IMR-90 (cell line): ENCODE measurements around the gene FAM234B. TPM values are rescaled to one million over a fixed set of nuclear protein-coding genes. Genes with fewer than 3 reads are reported as not detected.
A peak's percentile ranks its signal among the peaks of the same experiment; 100 is the strongest.

Experiments used
- ATAC-seq: fragments of 200-7000 bp; cut with Tn5 transposase; 2 replicates; pipeline ENCODE4 v1.9.1; 2020; ENCODE audit warnings: low read depth, mild to moderate bottlenecking, moderate library complexity
- BruUV-seq: library from RNA; stranded (reverse); fragments of 400-500 nt; replicated peaks from 2 replicates; lab custom pipeline; 2021; lab: Mats Ljungman, UMichigan
- CTCF ChIA-PET: fragments of 300-600 bp; formaldehyde crosslinking; extraction: SDS; loops from one replicate; lab custom pipeline; 2021; ENCODE audit warnings: antibody characterized with exemption; lab: Yijun Ruan, JAX
- POLR2A ChIA-PET: fragments of 300-600 bp; sonication (Branson Sonifier 250); formaldehyde crosslinking; loops from one replicate; lab custom pipeline; 2022; ENCODE audit warnings: antibody characterized with exemption; ENCODE audit not compliant: unreplicated experiment; lab: Charles Lee
- DNase-seq: peaks from one replicate; pipeline ENCODE4 v3.0.0; 2013
- H2AFZ ChIP-seq: replicated peaks from 2 replicates; pipeline ENCODE3; 2013; ENCODE audit warnings: low read length, mild to moderate bottlenecking; ENCODE audit not compliant: poor library complexity
- H2AK5ac ChIP-seq: 2 replicates; pipeline ENCODE4 v1.6.1; 2013; ENCODE audit warnings: low read depth, low read length, inconsistent platforms
- H2AK9ac ChIP-seq: replicated peaks from 2 replicates; pipeline ENCODE3; 2013; ENCODE audit warnings: mild to moderate bottlenecking, low read depth, low read length, moderate library complexity; ENCODE audit not compliant: poor library complexity
- H2BK120ac ChIP-seq: 2 replicates; pipeline ENCODE4 v1.6.1; 2013; ENCODE audit warnings: low read depth, low read length, inconsistent platforms
- H2BK15ac ChIP-seq: 3 replicates; pipeline ENCODE4 v1.6.1; 2013; ENCODE audit warnings: low read depth, low read length, inconsistent platforms
- H2BK20ac ChIP-seq: 2 replicates; pipeline ENCODE4 v1.6.1; 2013; ENCODE audit warnings: low read depth, mild to moderate bottlenecking, inconsistent platforms, low read length, moderate library complexity
- H2BK5ac ChIP-seq: 2 replicates; pipeline ENCODE4 v1.6.1; 2013; ENCODE audit warnings: mild to moderate bottlenecking, low read depth, low read length, inconsistent platforms; ENCODE audit not compliant: poor library complexity, severe bottlenecking
- H3K14ac ChIP-seq: replicated peaks from 2 replicates; pipeline ENCODE4 v1.6.1; 2013; ENCODE audit warnings: low read depth, low read length, inconsistent platforms
- H3K18ac ChIP-seq: 2 replicates; pipeline ENCODE4 v1.6.1; 2013; ENCODE audit warnings: low read depth, low read length, control low read depth
- H3K23ac ChIP-seq: 2 replicates; pipeline ENCODE4 v1.6.1; 2013; ENCODE audit warnings: low read depth, low read length, inconsistent platforms
- H3K27ac ChIP-seq: 2 replicates; pipeline ENCODE4 v1.5.1; 2013; ENCODE audit warnings: mild to moderate bottlenecking, control low read depth, low read length; ENCODE audit not compliant: insufficient read depth
- H3K27me3 ChIP-seq: 2 replicates; pipeline ENCODE4 v1.6.1; 2013; ENCODE audit warnings: low read length; ENCODE audit not compliant: control insufficient read depth, insufficient read depth
- H3K36me3 ChIP-seq: 2 replicates; pipeline ENCODE4 v1.6.1; 2013; ENCODE audit warnings: low read length, mixed read lengths; ENCODE audit not compliant: control insufficient read depth, insufficient read depth
- H3K4ac ChIP-seq: 2 replicates; pipeline ENCODE4 v1.6.1; 2013; ENCODE audit warnings: low read depth, low read length, inconsistent platforms
- H3K4me1 ChIP-seq: 2 replicates; pipeline ENCODE4 v1.6.1; 2013; ENCODE audit warnings: low read length, mixed read lengths; ENCODE audit not compliant: control insufficient read depth, insufficient read depth
- H3K4me2 ChIP-seq: 2 replicates; pipeline ENCODE4 v1.6.1; 2013; ENCODE audit warnings: low read depth, mild to moderate bottlenecking, control low read depth, low read length, moderate library complexity
- H3K4me3 ChIP-seq: 2 replicates; pipeline ENCODE4 v1.5.1; 2013; ENCODE audit warnings: low read depth, mild to moderate bottlenecking, control low read depth, low read length, moderate library complexity; ENCODE audit not compliant: insufficient read depth
- H3K56ac ChIP-seq: 2 replicates; pipeline ENCODE4 v1.6.1; 2013; ENCODE audit warnings: low read length, inconsistent platforms; ENCODE audit not compliant: insufficient read depth; ENCODE audit errors: extremely low read depth
- H3K79me1 ChIP-seq, 2 experiments: 2 replicates each; pipeline ENCODE4 v1.6.1; 2013; ENCODE audit warnings: low read length in 2 of 2, inconsistent platforms in 1 of 2, low read depth in 1 of 2
- H3K9ac ChIP-seq: 2 replicates; pipeline ENCODE4 v1.6.1; 2013; ENCODE audit warnings: low read depth, low read length, control low read depth
- H3K9me1 ChIP-seq: 2 replicates; pipeline ENCODE4 v1.6.1; 2013; ENCODE audit warnings: low read length, inconsistent platforms; ENCODE audit not compliant: insufficient read depth
- H3K9me3 ChIP-seq: 2 replicates; pipeline ENCODE4 v1.6.1; 2013; ENCODE audit warnings: low read length; ENCODE audit not compliant: control insufficient read depth, insufficient read depth
- H4K20me1 ChIP-seq: 2 replicates; pipeline ENCODE4 v1.6.1; 2013; ENCODE audit warnings: low read length, inconsistent platforms; ENCODE audit not compliant: insufficient read depth
- H4K5ac ChIP-seq: 2 replicates; pipeline ENCODE4 v1.6.1; 2013; ENCODE audit warnings: mild to moderate bottlenecking, low read depth, low read length, control low read depth
- H4K8ac ChIP-seq, 2 experiments: 2 replicates each; pipeline ENCODE4 v1.6.1; 2013; ENCODE audit warnings: low read depth in 2 of 2, low read length in 2 of 2, control low read depth in 1 of 2, inconsistent platforms in 1 of 2
- H4K91ac ChIP-seq: 2 replicates; pipeline ENCODE4 v1.6.1; 2013; ENCODE audit warnings: low read depth, low read length, inconsistent platforms; ENCODE audit not compliant: insufficient read depth
- CEBPB ChIP-seq: IDR thresholded peaks from 2 replicates; pipeline ENCODE4 v1.6.1; 2012; ENCODE audit warnings: low read depth, low read length, improper control_type of control experiment
- MXI1 ChIP-seq: IDR thresholded peaks from 2 replicates; pipeline ENCODE4 v1.6.1; 2012; ENCODE audit warnings: low read depth, mild to moderate bottlenecking, low read length, moderate library complexity, borderline replicate concordance
- RFX5 ChIP-seq: IDR thresholded peaks from 2 replicates; pipeline ENCODE4 v1.8.0; 2012; ENCODE audit warnings: low read depth, mild to moderate bottlenecking, low read length, moderate library complexity
- WGBS, 2 experiments: methylation state at CpG; one replicate each; pipeline versions ENCODE4 v1.1.5 to v1.1.7; 2013; ENCODE audit warnings: missing lambda C conversion rate in 2 of 2; ENCODE audit not compliant: insufficient read length in 1 of 2; ENCODE audit errors: extremely low coverage in 2 of 2; 5-methylcytosine and 5-hydroxymethylcytosine counted together
- dilution Hi-C: fragments of 300-500 bp; cut with HindIII; formaldehyde crosslinking; loops from one replicate; pipeline ENCODE4 v1.14.3; 2018; ENCODE audit warnings: low sequenced_read_pairs; ENCODE audit not compliant: unreplicated experiment
- in situ Hi-C: fragments of 300-500 bp; cut with MboI; formaldehyde crosslinking; loops from 3 replicates; pipeline ENCODE4 v1.14.3; 2019; ENCODE audit warnings: low sequenced_read_pairs, inconsistent platforms, mixed read lengths
- intact Hi-C: fragments of 100-400 bp; cut with micrococcal nuclease; formaldehyde crosslinking; loops from 2 replicates; pipeline ENCODE4 v1.10.0; 2022
- polyA plus RNA-seq, 3 experiments: library from polyadenylated mRNA; depleted of rRNA; stranded (reverse); fragments of >200 nt; gene quantifications; 2 replicates each; pipeline ENCODE4 v1.2.3, GENCODE V29; 2012; ENCODE audit warnings: low replicate concordance in 1 of 3
- total RNA-seq: library from RNA; depleted of rRNA; stranded (reverse); fragments of >200 nt; gene quantifications from 2 replicates; pipeline ENCODE4 v1.2.3, GENCODE V29; 2012
- TF ChIP-seq, protein P1 (sequence below): conservative IDR thresholded peaks from 2 replicates; pipeline ENCODE4 v1.5.1; 2012; ENCODE audit warnings: mild to moderate bottlenecking, low read depth, low read length, improper control_type of control experiment

FAM234B gene
- total and polyA plus RNA-seq, 2 of the 4 experiments (the other 2 are of a cell fraction): 3.6 to 8.6 TPM

- intact Hi-C loops: no loop called here
- no peak overlapping the region for H3K56ac ChIP-seq
- H3K79me1 ChIP-seq: no peaks in the 10 kb centered on the region
- H3K27me3 ChIP-seq: no peaks in the 10 kb centered on the region
- H2AK9ac ChIP-seq: no peak overlapping the region
- DNase-seq (no peak), ATAC-seq (no peak)
- no peak overlapping the region for H3K4me3 ChIP-seq
- no peak overlapping the region for H3K4ac ChIP-seq
- no peak overlapping the region for H4K5ac ChIP-seq
- 0 out of 2 replicates have a peak overlapping the region, but pooled peaks have one; percentile 29 for H2AK5ac ChIP-seq
- CTCF ChIA-PET: no interaction called here
- H3K9ac ChIP-seq: no peak overlapping the region
- H3K36me3 ChIP-seq: no peaks in the 10 kb centered on the region
- in situ Hi-C loops: loop anchor here (25.0 kb wide), 1 partner anchor 498 kb away; no protein-coding TSS in a partner anchor
- no peak overlapping the region for H3K4me2 ChIP-seq
- H4K20me1 ChIP-seq: no peaks in the 10 kb centered on the region
- H2BK20ac ChIP-seq: no peak overlapping the region
- 0 out of 2 replicates have a peak overlapping the region, but pooled peaks have one; percentile 1 for H3K14ac ChIP-seq
- H4K91ac ChIP-seq: no peak overlapping the region
- no TSS peak for BruUV-seq
- no peak overlapping the region for H2BK5ac ChIP-seq
- WGBS, 2 experiments: 67% methylated on average over 2 of the region's 5 CpGs; no CpG with 5 or more reads in 1 of the 2 experiments
- no peak overlapping the region for H2AFZ ChIP-seq
- H3K23ac ChIP-seq: no peak overlapping the region
- 0 out of 2 replicates have a peak, but pooled peaks cover 2% of the 10 kb centered on the region for H3K9me1 ChIP-seq
- dilution Hi-C loops: no loop called here
- no peak overlapping the region for H4K8ac ChIP-seq
- no peaks in the 10 kb centered on the region for H3K9me3 ChIP-seq
- no peak overlapping the region for H3K27ac ChIP-seq
- H2BK120ac ChIP-seq: no peak overlapping the region
- no peak overlapping the region; the same call in 2 of the 3 replicates for H2BK15ac ChIP-seq
- TF ChIP-seq, protein P1, sequence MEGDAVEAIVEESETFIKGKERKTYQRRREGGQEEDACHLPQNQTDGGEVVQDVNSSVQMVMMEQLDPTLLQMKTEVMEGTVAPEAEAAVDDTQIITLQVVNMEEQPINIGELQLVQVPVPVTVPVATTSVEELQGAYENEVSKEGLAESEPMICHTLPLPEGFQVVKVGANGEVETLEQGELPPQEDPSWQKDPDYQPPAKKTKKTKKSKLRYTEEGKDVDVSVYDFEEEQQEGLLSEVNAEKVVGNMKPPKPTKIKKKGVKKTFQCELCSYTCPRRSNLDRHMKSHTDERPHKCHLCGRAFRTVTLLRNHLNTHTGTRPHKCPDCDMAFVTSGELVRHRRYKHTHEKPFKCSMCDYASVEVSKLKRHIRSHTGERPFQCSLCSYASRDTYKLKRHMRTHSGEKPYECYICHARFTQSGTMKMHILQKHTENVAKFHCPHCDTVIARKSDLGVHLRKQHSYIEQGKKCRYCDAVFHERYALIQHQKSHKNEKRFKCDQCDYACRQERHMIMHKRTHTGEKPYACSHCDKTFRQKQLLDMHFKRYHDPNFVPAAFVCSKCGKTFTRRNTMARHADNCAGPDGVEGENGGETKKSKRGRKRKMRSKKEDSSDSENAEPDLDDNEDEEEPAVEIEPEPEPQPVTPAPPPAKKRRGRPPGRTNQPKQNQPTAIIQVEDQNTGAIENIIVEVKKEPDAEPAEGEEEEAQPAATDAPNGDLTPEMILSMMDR: no peak
- TF ChIP-seq MXI1 (no peak), CEBPB (no peak), RFX5 (no peak)
- POLR2A ChIA-PET: no interaction called here
- H3K4me1 ChIP-seq: peaks cover 4% of the 10 kb centered on the region
- H3K18ac ChIP-seq: no peak overlapping the region
Observed at GRCh38 chr12:13039328-13039956, 4.7 kb upstream of the FAM234B start.
